Left lung (tissue), 10 donors: ENCODE results near the gene SLC18A2. TPM values are rescaled to one million over a fixed set of nuclear protein-coding genes. Genes with fewer than 3 reads are reported as not detected.

Source experiments
- ATAC-seq: fragments of 200-7000 bp; cut with Tn5 transposase; one replicate; pipeline ENCODE4 v1.9.1; 2020; ENCODE audit warnings: moderate library complexity
- DNase-seq, 4 donors: peaks; one replicate each; pipeline ENCODE4 v3.0.0-alpha.2; 2013 to 2020
- H3K27ac ChIP-seq, 2 donors: fragments of 200-600 bp; sonication (generic) in 1 of 2; one replicate each; pipeline versions ENCODE4 v1.5.0 to v1.8.0; 2020 to 2021
- H3K27me3 ChIP-seq, 2 donors: fragments of 200-600 bp; sonication (generic) in 1 of 2; one replicate each; pipeline versions ENCODE4 v1.5.0 to v1.8.0; 2020 to 2021
- H3K36me3 ChIP-seq, 2 donors: fragments of 200-600 bp; sonication (generic) in 1 of 2; one replicate each; pipeline versions ENCODE4 v1.5.0 to v1.8.0; 2020 to 2021
- H3K4me1 ChIP-seq, 2 donors: fragments of 200-600 bp; one replicate each; pipeline ENCODE4 v1.8.0; 2021
- H3K4me3 ChIP-seq, 2 donors: fragments of 200-600 bp; sonication (generic) in 1 of 2; one replicate each; pipeline versions ENCODE4 v1.5.0 to v1.8.0; 2020 to 2021; ENCODE audit warnings: mild to moderate bottlenecking in 1 of 2
- H3K9me3 ChIP-seq, 2 donors: fragments of 200-600 bp; sonication (generic) in 1 of 2; one replicate each; pipeline versions ENCODE4 v1.5.0 to v1.8.0; 2020 to 2021
- intact Hi-C, 2 donors: fragments of 100-400 bp; cut with DNase I; formaldehyde crosslinking; loops; one replicate each; pipeline versions ENCODE4 v1.11.2 to v1.14.2; 2022
- polyA plus RNA-seq, 6 donors: library from polyadenylated mRNA; unstranded; fragments of 120-200 nt; gene quantifications; one replicate each; pipeline ENCODE4 v1.2.1, GENCODE V29; 2013; ENCODE audit not compliant: insufficient read length in 6 of 6
- total RNA-seq, 2 donors: library from RNA; stranded (reverse); fragmentation: NEBNext Ultra II Directional; extraction: Animal tissue kit (Norgen Biotek cat#: 25700); gene quantifications; one replicate each; pipeline ENCODE4 v1.2.1, GENCODE V29; 2021
- TF ChIP-seq, protein P1 (sequence below), 2 donors: fragments of 200-600 bp; sonication (generic) in 1 of 2; IDR thresholded peaks; one replicate each; pipeline versions ENCODE4 v1.5.0 to v1.8.0; 2021; ENCODE audit warnings: antibody characterized with exemption in 2 of 2
- donor health status: DM: no; HTN: yes; CAD: no.
- donor health status: DM: no; HTN: no; CAD: no.

Gene SLC18A2
- total and polyA plus RNA-seq, 8 donors: 0.18 to 1.9 (median 0.24) TPM

DNA sequence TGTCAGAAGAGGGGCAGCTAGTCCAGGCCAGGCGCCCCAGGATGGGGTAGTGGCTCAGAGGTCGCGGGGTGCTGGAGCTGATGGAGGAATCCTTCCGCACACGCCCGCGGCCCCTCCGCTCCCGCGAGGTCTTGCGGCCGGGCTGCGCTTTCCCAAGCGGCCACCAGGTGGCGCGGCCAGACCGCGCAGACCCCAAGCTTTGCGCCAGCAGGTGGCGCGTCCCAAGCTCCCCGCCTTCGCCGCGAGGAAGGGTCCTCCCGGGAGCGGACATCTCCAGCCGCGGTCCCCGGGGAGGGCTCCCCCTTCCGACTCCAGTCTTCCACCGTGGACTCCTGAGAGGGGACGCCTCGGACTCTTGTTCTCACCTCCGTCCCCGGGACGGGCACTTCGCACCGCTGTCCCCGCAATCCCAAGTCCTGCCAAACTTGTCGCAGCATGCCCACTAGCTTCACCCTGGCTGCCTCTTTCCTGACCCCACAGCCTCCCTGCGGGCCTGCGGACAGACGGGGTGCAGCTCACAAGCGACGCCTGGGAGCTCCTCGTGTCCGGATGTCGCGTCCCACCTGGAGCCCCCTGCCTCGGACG, 24.2 kb upstream of the SLC18A2 start:
- Histone ChIP-seq H3K4me3 (peak overlapping the region; percentile 36 to 47), H3K4me1 (peaks cover 10 to 20% of the 10 kb centered on the region in 2 donors), H3K36me3 (no peaks in the 10 kb centered on the region), H3K27ac (no peak overlapping the region), H3K9me3 (peaks cover 0 to 9% of the 10 kb centered on the region in 2 donors), H3K27me3 (peaks cover 13 to 74% of the 10 kb centered on the region in 2 donors)
- DNase-seq (peak; percentile 68 to 96 (median 76)), ATAC-seq (peak; percentile 98)
- intact Hi-C loops: no loop called here
- TF ChIP-seq, protein P1, sequence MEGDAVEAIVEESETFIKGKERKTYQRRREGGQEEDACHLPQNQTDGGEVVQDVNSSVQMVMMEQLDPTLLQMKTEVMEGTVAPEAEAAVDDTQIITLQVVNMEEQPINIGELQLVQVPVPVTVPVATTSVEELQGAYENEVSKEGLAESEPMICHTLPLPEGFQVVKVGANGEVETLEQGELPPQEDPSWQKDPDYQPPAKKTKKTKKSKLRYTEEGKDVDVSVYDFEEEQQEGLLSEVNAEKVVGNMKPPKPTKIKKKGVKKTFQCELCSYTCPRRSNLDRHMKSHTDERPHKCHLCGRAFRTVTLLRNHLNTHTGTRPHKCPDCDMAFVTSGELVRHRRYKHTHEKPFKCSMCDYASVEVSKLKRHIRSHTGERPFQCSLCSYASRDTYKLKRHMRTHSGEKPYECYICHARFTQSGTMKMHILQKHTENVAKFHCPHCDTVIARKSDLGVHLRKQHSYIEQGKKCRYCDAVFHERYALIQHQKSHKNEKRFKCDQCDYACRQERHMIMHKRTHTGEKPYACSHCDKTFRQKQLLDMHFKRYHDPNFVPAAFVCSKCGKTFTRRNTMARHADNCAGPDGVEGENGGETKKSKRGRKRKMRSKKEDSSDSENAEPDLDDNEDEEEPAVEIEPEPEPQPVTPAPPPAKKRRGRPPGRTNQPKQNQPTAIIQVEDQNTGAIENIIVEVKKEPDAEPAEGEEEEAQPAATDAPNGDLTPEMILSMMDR (IDR thresholded peaks at IDR 0.05): peak; percentile 99 to 100

DNA sequence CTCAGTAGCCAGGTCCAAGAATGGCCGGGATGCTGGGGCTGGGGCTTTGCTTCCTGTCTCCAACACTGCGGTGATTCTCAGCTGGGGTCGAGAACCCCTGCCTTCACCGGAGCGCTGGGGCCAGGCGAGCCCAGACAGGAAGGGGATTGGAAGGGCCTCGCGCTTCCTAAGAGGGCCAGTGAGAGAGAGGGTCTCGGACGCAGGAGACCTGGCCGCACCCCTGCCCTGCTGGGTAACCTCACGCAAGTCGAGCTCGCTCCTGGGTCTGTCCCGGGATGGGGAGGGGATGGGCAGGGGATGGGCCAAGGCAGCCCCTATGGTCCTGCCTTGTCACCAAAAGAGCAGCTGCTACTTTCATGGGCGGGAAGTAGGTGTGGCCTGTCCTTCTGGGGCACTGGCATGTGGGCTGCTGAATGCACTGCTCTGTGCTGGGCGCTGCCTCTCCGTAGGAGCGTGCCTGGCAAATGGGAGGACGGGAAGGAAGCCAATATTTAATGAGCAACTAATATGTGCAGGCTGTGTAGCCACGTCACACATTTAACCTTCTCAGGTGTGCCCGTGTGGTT, 23.6 kb upstream of the SLC18A2 start:
- TF ChIP-seq, protein P1 (IDR thresholded peaks at IDR 0.05): no peak
- intact Hi-C loops: no loop called here
- peaks cover 10 to 20% of the 10 kb centered on the region in 2 donors for H3K4me1 ChIP-seq
- ATAC-seq (peak; percentile 66), DNase-seq (peak in 1 of 4 donors; percentile 2)
- no peaks in the 10 kb centered on the region for H3K36me3 ChIP-seq
- peak overlapping the region; percentile 36 to 47 for H3K4me3 ChIP-seq
- no peak overlapping the region for H3K27ac ChIP-seq
- H3K27me3 ChIP-seq: peaks cover 13 to 80% of the 10 kb centered on the region in 2 donors
- peaks cover 0 to 4% of the 10 kb centered on the region in 2 donors for H3K9me3 ChIP-seq

DNA sequence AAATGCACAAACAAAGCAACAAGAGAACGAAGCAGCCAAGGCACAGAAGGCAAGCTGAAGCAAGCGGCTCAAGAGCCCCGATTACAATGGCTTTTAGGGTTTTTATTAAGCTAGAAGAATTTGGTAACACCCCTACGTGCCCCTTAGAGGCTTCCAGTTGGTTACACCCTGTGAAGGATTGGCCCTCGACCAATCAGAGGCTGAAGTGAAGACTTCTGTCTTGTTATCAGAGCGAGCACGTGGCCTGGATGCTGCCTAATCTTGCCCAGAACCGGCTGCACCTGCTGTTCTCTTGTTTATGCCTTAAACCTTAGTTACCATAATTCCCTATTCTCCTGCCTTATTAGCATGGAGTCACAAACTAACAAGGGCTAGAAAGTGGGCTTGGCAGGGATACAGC, 22.3 kb upstream of the SLC18A2 start:
- DNase-seq (no peak), ATAC-seq (no peak)
- TF ChIP-seq, protein P1 (IDR thresholded peaks at IDR 0.05): no peak
- Histone ChIP-seq H3K4me3 (no peak overlapping the region), H3K27ac (no peak overlapping the region), H3K36me3 (no peaks in the 10 kb centered on the region), H3K4me1 (peaks cover 10 to 20% of the 10 kb centered on the region in 2 donors), H3K27me3 (peaks cover 13 to 82% of the 10 kb centered on the region in 2 donors), H3K9me3 (no peaks in the 10 kb centered on the region)
- intact Hi-C loops: no loop called here

DNA sequence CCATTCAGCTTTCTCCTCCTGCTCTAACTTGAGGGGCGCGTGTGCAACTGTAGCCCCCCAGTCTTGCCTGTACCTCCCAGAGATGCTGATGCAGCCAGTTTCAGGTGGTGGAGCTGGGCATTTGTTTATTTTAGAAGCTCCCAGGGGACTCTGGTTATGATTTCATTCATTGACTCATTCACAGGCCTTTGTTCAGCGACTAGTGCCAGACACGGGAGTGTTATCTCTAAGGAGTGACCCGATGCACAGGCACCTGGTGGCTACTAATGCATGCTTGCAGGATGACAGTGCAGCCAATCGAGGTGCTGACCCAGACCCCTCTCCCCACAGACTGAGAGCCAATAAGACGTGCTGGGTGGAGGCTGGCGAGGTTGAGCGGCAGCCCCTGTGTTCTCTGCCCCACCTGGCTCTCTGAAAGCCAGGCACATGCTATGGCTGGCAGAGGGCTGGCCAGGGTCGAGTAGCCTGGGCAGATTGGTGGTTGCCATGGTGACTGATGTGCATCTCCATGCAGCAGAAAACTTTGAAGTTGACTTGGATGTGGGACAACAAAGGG, 19.7 kb upstream of the SLC18A2 start:
- peaks cover 10 to 13% of the 10 kb centered on the region in 2 donors for H3K4me1 ChIP-seq
- no peak overlapping the region for H3K27ac ChIP-seq
- H3K9me3 ChIP-seq: no peaks in the 10 kb centered on the region
- DNase-seq (no peak), ATAC-seq (no peak)
- intact Hi-C loops: no loop called here
- TF ChIP-seq, protein P1 (IDR thresholded peaks at IDR 0.05): no peak
- no peak overlapping the region for H3K4me3 ChIP-seq
- H3K36me3 ChIP-seq: no peaks in the 10 kb centered on the region
- peaks cover 7 to 56% of the 10 kb centered on the region in 2 donors for H3K27me3 ChIP-seq

DNA sequence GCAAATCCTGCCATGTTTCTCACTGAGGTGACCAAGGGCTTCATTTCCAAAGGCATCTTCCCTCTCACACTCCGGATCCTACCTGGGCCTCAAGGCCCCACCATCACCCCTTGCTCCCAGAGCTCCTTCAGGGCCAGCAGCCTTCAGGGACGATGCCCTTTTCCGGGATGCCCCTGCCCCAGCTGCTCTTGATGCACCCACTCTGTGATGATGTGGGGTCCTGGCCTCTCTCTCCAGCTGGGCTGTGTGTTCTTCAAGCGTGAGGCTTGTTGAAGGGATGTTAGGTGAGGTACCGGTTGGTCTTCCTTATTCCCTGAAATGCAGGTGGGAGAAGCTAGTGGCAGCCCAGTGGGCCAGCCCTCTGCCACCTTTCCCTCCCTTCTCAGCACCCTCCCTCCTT, 18.4 kb upstream of the SLC18A2 start:
- Histone ChIP-seq H3K36me3 (no peaks in the 10 kb centered on the region), H3K27ac (no peak overlapping the region), H3K9me3 (no peaks in the 10 kb centered on the region), H3K4me3 (no peak overlapping the region), H3K27me3 (peaks cover 2 to 50% of the 10 kb centered on the region in 2 donors), H3K4me1 (no peaks in the 10 kb centered on the region)
- ATAC-seq (no peak), DNase-seq (no peak)
- TF ChIP-seq, protein P1 (IDR thresholded peaks at IDR 0.05): no peak
- intact Hi-C loops: no loop called here
